B cell (primary cell): ENCODE data around the gene H1-8. TPM values are rescaled to one million over a fixed set of nuclear protein-coding genes. Genes with fewer than 3 reads are reported as not detected.

Experiments
- ATAC-seq: fragments of 200-7000 bp; cut with Tn5 transposase; one replicate; pipeline ENCODE4 v1.10.0; 2021; ENCODE audit warnings: low read depth, mild to moderate bottlenecking, moderate number of reproducible peaks, moderate library complexity
- CTCF ChIA-PET: fragments of 350-600 bp; sonication (Branson Sonifier 250); formaldehyde crosslinking; loops from one replicate; lab custom pipeline; 2021; ENCODE audit warnings: antibody characterized with exemption, inconsistent platforms; lab: Charles Lee
- POLR2A ChIA-PET: fragments of 350-600 bp; sonication (Branson Sonifier 250); formaldehyde crosslinking; loops from one replicate; lab custom pipeline; 2021; ENCODE audit warnings: antibody characterized with exemption; lab: Charles Lee
- DNase-seq: peaks from one replicate; pipeline ENCODE4 v3.0.0; 2013
- H2AFZ ChIP-seq: 2 replicates; pipeline ENCODE4 v1.6.1; 2012; ENCODE audit warnings: mild to moderate bottlenecking, low read depth, low read length; ENCODE audit not compliant: insufficient read depth, poor library complexity, severe bottlenecking
- H3K27ac ChIP-seq, 2 donors: 1 replicate in 1 of 2; 2 replicates in 1 of 2; pipeline ENCODE4 v1.5.1; 2012 to 2013; ENCODE audit warnings: low read length in 2 of 2, mild to moderate bottlenecking in 2 of 2, moderate library complexity in 1 of 2
- H3K27me3 ChIP-seq, 4 experiments: fragments of 200-600 bp in 1 of 4; sonication (generic) in 1 of 4; replicated peaks in 1 of 4; 1 replicate in 2 of 4; 2 replicates in 2 of 4; pipeline versions ENCODE4 v1.6.1 to v1.7.0; 2013 to 2016; ENCODE audit warnings: low read length in 3 of 4, mild to moderate bottlenecking in 2 of 4, mixed read lengths in 1 of 4, moderate library complexity in 1 of 4; ENCODE audit not compliant: insufficient read depth in 4 of 4, control insufficient read depth in 3 of 4; ENCODE audit errors: control extremely low read depth in 1 of 4
- H3K36me3 ChIP-seq, 2 experiments: replicated peaks in 1 of 2; 1 replicate in 1 of 2; 2 replicates in 1 of 2; pipeline versions ENCODE4 v1.6.1 to v1.7.1; 2013; ENCODE audit warnings: low read length in 1 of 2; ENCODE audit not compliant: insufficient read depth in 2 of 2, control insufficient read depth in 1 of 2; ENCODE audit errors: control extremely low read depth in 1 of 2, extremely low read depth in 1 of 2
- H3K4me1 ChIP-seq, 2 donors: fragments of 200-600 bp in 1 of 2; sonication (generic) in 1 of 2; 1 replicate in 1 of 2; 2 replicates in 1 of 2; pipeline versions ENCODE4 v1.5.1 to v1.6.1; 2013 to 2017; ENCODE audit warnings: low read length in 2 of 2; ENCODE audit not compliant: control insufficient read depth in 2 of 2, insufficient read depth in 2 of 2
- H3K4me2 ChIP-seq: replicated peaks from 2 replicates; pipeline ENCODE3; 2012; ENCODE audit warnings: mild to moderate bottlenecking, low read depth, low read length; ENCODE audit not compliant: poor library complexity, severe bottlenecking
- H3K4me3 ChIP-seq, 5 experiments: fragments of 200-600 bp in 1 of 5; sonication (generic) in 1 of 5; 1 replicate in 3 of 5; 2 replicates in 2 of 5; pipeline versions ENCODE4 v1.5.1 to v1.7.0; 2011 to 2016; ENCODE audit warnings: low read length in 4 of 5, mild to moderate bottlenecking in 4 of 5, low read depth in 2 of 5, control low read depth in 1 of 5, moderate library complexity in 1 of 5; ENCODE audit not compliant: insufficient read depth in 1 of 5; ENCODE audit errors: control extremely low read depth in 1 of 5, extremely low read depth in 1 of 5
- H3K79me2 ChIP-seq: fragments of 200-600 bp; sonication (generic); one replicate; pipeline ENCODE4 v1.6.0; 2016; ENCODE audit warnings: low read length; ENCODE audit not compliant: control insufficient read depth, insufficient read depth
- H3K9ac ChIP-seq: fragments of 200-600 bp; sonication (generic); 2 replicates; pipeline ENCODE4 v1.6.1; 2017; ENCODE audit warnings: mild to moderate bottlenecking, low read length, moderate library complexity
- H3K9me3 ChIP-seq, 3 donors: one replicate each; pipeline versions ENCODE4 v1.6.1 to v1.7.1; 2013; ENCODE audit warnings: low read length in 2 of 3; ENCODE audit not compliant: control insufficient read depth in 2 of 3, insufficient read depth in 1 of 3; ENCODE audit errors: control extremely low read depth in 1 of 3
- H4K20me1 ChIP-seq: 2 replicates; pipeline ENCODE4 v1.6.0; 2012; ENCODE audit warnings: mild to moderate bottlenecking, low read length; ENCODE audit not compliant: insufficient read depth, control insufficient read depth, poor library complexity, severe bottlenecking
- H3K27ac Mint-ChIP-seq: one replicate; pipeline ENCODE4 v1.8.0; 2021; ENCODE audit warnings: mixed read lengths
- H3K27me3 Mint-ChIP-seq: one replicate; pipeline ENCODE4 v1.8.0; 2021; ENCODE audit warnings: mixed read lengths
- H3K4me1 Mint-ChIP-seq: one replicate; pipeline ENCODE4 v1.8.0; 2021; ENCODE audit warnings: mixed read lengths
- H3K4me3 Mint-ChIP-seq: one replicate; pipeline ENCODE4 v1.8.0; 2021; ENCODE audit warnings: mixed read lengths
- H3K9me3 Mint-ChIP-seq: one replicate; pipeline ENCODE4 v1.8.0; 2022; ENCODE audit warnings: mixed read lengths; ENCODE audit not compliant: insufficient read depth
- EZH2 ChIP-seq: IDR thresholded peaks from 2 replicates; pipeline ENCODE4 v1.6.1; 2012; ENCODE audit warnings: borderline replicate concordance, low read depth, mild to moderate bottlenecking, moderate library complexity, low read length; ENCODE audit not compliant: insufficient read depth, poor library complexity, severe bottlenecking
- WGBS: methylation state at CpG from one replicate; pipeline ENCODE4 v1.1.5; 2013; ENCODE audit warnings: missing lambda C conversion rate; ENCODE audit not compliant: insufficient coverage; 5-methylcytosine and 5-hydroxymethylcytosine counted together
- intact Hi-C: fragments of 100-400 bp; cut with micrococcal nuclease; formaldehyde crosslinking; loops from one replicate; pipeline ENCODE4 v1.10.0; 2022
- polyA plus RNA-seq: library from polyadenylated mRNA; depleted of rRNA; stranded (reverse); fragments of >200 nt; gene quantifications from 2 replicates; pipeline ENCODE4 v1.2.3, GENCODE V29; 2012
- total RNA-seq, 2 donors: library from RNA; stranded (reverse); fragments of 120-200 nt in 1 of 2; gene quantifications; 1 replicate in 1 of 2; 2 replicates in 1 of 2; pipeline versions ENCODE4 v1.2.3 to v1.2.4, GENCODE V29; 2013 to 2022
- TF ChIP-seq, protein P1 (sequence below): fragments of 200-600 bp; IDR thresholded peaks from one replicate; pipeline ENCODE4 v1.8.0; 2022; ENCODE audit warnings: antibody characterized with exemption, mild to moderate bottlenecking

H1-8 gene
- total and polyA plus RNA-seq, 2 donors (not counting 1 experiment from before 2014, with no cell fraction given), result not detected

DNA sequence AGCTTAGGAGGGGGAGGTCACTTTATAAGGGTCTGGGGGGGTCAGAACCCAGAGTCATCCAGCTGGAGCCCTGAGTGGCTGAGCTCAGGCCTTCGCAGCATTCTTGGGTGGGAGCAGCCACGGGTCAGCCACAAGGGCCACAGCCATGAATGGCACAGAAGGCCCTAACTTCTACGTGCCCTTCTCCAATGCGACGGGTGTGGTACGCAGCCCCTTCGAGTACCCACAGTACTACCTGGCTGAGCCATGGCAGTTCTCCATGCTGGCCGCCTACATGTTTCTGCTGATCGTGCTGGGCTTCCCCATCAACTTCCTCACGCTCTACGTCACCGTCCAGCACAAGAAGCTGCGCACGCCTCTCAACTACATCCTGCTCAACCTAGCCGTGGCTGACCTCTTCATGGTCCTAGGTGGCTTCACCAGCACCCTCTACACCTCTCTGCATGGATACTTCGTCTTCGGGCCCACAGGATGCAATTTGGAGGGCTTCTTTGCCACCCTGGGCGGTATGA, 14.3 kb upstream of the H1-8 start, which contains the start of gene RHO:
Gene RHO, plus strand, starts transcription at position 51 of the 512 bp plus-strand sequence. Its CDS starts 95 bp downstream, at position 146.
- Histone ChIP-seq H3K27ac (no peak within 1 kb of the TSS), H3K36me3 (no peaks in the 10 kb centered on the region), H3K9ac (no peak within 1 kb of the TSS), H4K20me1 (no peaks in the 10 kb centered on the region), H3K4me1 (peaks cover 10 to 21% of the 10 kb centered on the region in 2 donors), H3K4me2 (no peak within 1 kb of the TSS), H3K79me2 (no peaks in the 10 kb centered on the region), H3K27me3 (peaks cover 0 to 2% (median 0%) of the 10 kb centered on the region in 4 experiments), H3K4me3 (no peak within 1 kb of the TSS), H3K9me3 (no peaks in the 10 kb centered on the region), H2AFZ (no peak within 1 kb of the TSS)
- DNase-seq (no peak), ATAC-seq (no peak)
- 93% methylated on average over 14 of the region's 18 CpGs for WGBS
- intact Hi-C loops, result no loop called here
- Mint-ChIP-seq H3K27me3 (peaks cover 3% of the 10 kb centered on the region), H3K4me3 (no peak within 1 kb of the TSS), H3K27ac (peak within 1 kb of the TSS; percentile 20), H3K4me1 (peaks cover 21% of the 10 kb centered on the region), H3K9me3 (no peaks in the 10 kb centered on the region)
- TF ChIP-seq, protein P1, sequence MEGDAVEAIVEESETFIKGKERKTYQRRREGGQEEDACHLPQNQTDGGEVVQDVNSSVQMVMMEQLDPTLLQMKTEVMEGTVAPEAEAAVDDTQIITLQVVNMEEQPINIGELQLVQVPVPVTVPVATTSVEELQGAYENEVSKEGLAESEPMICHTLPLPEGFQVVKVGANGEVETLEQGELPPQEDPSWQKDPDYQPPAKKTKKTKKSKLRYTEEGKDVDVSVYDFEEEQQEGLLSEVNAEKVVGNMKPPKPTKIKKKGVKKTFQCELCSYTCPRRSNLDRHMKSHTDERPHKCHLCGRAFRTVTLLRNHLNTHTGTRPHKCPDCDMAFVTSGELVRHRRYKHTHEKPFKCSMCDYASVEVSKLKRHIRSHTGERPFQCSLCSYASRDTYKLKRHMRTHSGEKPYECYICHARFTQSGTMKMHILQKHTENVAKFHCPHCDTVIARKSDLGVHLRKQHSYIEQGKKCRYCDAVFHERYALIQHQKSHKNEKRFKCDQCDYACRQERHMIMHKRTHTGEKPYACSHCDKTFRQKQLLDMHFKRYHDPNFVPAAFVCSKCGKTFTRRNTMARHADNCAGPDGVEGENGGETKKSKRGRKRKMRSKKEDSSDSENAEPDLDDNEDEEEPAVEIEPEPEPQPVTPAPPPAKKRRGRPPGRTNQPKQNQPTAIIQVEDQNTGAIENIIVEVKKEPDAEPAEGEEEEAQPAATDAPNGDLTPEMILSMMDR, result no peak
- TF ChIP-seq EZH2, result no peak
- ChIA-PET POLR2A (interaction anchor here (0.6 kb wide), 1 partner anchor 48 kb away, joined by 3 read pairs; no protein-coding TSS in a partner anchor), CTCF (interaction anchor here (0.7 to 2.5 kb wide), 2 partner anchors 48 to 405 kb away, joined by 3 to 8 read pairs; no protein-coding TSS in a partner anchor)

DNA sequence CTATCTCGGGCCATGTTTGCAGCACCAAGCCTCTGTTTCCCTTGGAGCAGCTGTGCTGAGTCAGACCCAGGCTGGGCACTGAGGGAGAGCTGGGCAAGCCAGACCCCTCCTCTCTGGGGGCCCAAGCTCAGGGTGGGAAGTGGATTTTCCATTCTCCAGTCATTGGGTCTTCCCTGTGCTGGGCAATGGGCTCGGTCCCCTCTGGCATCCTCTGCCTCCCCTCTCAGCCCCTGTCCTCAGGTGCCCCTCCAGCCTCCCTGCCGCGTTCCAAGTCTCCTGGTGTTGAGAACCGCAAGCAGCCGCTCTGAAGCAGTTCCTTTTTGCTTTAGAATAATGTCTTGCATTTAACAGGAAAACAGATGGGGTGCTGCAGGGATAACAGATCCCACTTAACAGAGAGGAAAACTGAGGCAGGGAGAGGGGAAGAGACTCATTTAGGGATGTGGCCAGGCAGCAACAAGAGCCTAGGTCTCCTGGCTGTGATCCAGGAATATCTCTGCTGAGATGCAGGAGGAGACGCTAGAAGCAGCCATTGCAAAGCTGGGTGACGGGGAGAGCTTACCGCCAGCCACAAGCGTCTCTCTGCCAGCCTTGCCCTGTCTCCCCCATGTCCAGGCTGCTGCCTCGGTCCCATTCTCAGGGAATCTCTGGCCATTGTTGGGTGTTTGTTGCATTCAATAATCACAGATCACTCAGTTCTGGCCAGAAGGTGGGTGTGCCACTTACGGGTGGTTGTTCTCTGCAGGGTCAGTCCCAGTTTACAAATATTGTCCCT, 13.4 kb upstream of the H1-8 start:
- Histone ChIP-seq H2AFZ (no peak overlapping the region), H3K27me3 (peaks cover 0 to 2% (median 0%) of the 10 kb centered on the region in 4 experiments), H3K27ac (no peak overlapping the region), H3K9ac (no peak overlapping the region), H4K20me1 (no peaks in the 10 kb centered on the region), H3K4me1 (peaks cover 10 to 21% of the 10 kb centered on the region in 2 donors), H3K9me3 (no peaks in the 10 kb centered on the region), H3K36me3 (no peaks in the 10 kb centered on the region), H3K79me2 (no peaks in the 10 kb centered on the region), H3K4me2 (no peak overlapping the region), H3K4me3 (no peak overlapping the region)
- ATAC-seq (no peak), DNase-seq (no peak)
- intact Hi-C loops, result no loop called here
- Mint-ChIP-seq H3K9me3 (no peaks in the 10 kb centered on the region), H3K4me1 (peaks cover 21% of the 10 kb centered on the region), H3K4me3 (no peak overlapping the region), H3K27me3 (peaks cover 3% of the 10 kb centered on the region), H3K27ac (no peak overlapping the region)
- ChIA-PET CTCF (interaction anchor here (2.5 kb wide), 1 partner anchor 47 kb away, joined by 8 read pairs; no protein-coding TSS in a partner anchor), POLR2A (no interaction called here)
- no peak for TF ChIP-seq EZH2
- TF ChIP-seq, protein P1, result no peak
- WGBS, result 88% methylated on average over 9 of the region's 12 CpGs
